Measurements from ENCODE around the gene SELENOI.

The SELENOI gene

DNA sequence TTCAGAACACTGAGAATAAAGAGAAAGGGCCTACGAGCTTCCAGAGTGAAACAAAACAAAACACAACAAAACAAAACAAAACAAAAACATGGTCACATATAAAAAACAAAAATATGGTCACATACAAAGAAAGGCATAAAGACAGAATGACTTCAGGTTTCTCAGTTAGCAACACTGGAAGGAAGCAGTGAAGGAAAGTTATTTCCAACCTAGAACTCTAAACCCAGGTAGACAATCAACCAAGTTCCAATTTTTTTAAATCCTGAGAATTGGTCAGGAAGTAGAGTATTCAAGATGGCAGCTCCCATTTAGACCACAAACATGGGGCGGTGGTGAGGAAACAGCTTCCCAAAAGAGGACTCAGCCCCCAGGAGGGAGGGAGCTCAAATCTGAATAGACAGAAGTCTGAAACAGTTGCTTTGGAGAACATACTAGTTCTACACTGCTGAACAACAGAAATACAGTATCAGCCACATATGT is 64.9 kb downstream of the SELENOI start:
- DNase-seq (ENCODE audit: low read depth in 2 of 3, low spot score in 2 of 3), result no peak

GRCh38 chr2:26411419-26411818 is 65.5 kb downstream of the SELENOI start:
- DNase-seq (ENCODE audit: low read depth in 2 of 3, low spot score in 2 of 3), result no peak

DNA sequence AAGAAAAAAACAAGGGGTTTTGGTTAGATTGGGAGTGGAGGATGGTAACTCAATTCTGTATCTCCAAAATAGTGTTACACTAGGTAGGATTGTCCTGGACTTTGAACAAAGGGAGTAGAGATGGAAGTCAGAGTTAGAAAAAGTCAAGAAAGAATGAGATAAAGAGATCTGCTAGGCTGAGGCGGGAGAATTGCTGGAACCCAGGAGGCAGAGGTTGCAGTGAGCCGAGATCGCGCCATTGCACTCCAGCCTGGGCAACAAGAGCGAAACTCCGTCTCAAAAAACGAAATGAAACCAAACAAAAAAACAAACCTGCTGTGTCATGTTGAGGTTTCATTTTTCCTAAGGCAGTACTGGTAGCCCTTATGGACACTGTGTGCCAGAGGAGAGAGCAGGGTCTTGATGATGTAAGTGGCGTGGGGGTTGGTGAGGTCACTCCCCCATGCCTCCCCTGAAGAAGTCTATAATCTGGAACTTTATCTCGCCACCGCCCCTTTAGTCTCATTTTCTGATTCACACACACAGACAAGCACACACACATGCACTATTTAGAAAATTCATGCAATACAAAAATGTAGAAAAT is 66.2 kb downstream of the SELENOI start:
- no peak for DNase-seq (ENCODE audit: low read depth in 2 of 3, low spot score in 2 of 3)

DNA sequence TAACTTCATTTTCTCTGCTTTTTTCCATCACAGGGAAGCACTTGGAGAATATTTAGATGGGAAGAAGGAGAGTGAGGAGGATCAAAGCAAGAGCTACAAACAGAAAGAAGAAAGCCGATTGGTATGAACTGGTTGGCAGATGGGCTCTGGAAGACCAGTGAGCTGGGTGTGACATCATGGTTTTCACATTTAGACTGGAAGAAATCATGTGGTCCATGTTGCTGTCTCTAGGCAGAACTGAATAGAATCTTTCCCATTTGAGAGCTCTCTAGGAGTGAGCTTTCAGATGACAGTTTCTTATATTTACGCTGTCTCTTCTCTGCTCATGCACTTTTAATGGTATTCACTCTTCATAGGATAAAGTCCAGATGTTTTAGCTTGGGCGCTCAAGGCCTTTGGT is 68.4 kb downstream of the SELENOI start:
- DNase-seq (ENCODE audit: low read depth in 2 of 3, low spot score in 2 of 3), result no peak

DNA sequence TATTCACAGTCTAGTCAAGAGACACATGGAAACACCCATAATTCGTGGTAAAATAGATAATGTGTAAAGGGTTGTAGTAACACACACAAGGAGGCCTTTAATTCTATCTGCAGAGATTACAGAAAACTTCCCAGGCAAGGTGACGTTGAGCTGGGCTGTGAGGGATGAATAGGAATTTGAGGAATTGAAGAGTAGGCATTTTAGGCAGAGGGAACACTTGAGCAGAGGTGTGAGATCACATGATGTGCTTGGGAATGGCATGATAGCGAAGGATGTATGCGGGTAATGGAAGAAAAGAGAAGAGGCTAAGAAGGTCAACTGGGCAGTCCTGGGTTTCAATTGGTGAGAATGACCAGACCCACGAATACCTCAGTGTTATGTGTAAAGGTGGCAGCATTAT is 76.0 kb downstream of the SELENOI start:
- DNase-seq (ENCODE audit: low read depth in 2 of 3, low spot score in 2 of 3), result no peak

DNA sequence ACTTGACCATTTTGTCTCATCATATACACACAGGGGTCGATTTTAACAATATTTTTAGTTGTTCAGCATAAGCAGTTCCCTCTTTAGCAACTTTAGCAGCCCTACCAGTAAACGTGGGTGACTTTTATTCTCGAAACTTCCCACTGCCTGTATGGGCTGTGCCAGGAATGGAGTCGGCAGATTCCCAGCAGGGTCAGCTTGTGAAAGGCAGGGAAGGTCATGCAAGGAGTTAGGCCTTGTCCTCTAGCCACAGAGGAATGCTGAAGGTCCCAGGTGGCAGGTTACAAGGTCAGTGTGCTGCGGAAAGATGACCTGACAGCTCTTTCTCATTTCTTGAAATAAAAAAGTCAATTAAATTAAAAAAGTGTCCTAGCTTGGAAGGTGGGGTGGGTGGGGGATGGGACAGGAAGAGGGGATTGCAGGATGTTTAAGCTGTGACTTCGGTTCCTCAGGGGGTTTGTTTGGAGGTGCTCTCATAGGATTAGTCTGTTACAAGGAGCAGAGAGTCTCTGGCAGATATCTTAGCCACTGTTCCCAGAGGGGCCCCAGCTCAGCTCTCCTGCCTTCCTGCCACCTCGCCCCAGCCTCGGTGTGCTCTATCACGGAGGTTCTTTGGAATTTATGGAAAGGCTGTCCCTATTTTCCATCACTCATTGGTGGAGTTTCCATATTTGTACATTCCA is 77.1 kb downstream of the SELENOI start:
- DNase-seq (ENCODE audit: low read depth in 2 of 3, low spot score in 2 of 3), result no peak

GRCh38 chr2:26423750-26424149 is 77.8 kb downstream of the SELENOI start:
- no peak for DNase-seq (ENCODE audit: low read depth in 2 of 3, low spot score in 2 of 3)

DNA sequence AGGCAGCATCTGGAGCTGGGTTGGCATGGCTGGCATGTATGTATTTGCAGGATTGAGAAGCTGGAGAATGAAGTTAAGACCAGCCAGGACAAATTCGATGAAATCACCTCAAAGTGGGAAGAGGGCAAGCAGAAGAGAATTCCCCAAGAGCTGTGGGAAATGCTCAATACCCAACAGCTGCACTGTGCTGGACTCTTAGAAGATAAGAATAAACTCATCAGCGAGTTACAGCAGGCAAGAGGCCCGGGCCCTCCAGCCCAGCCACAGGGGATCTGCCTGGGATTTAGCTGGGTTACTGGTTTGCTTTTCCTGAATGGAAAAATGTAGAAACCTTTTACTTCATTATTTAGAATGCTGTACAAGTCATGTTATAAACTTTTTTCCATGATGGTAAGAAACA is 78.3 kb downstream of the SELENOI start:
- DNase-seq (ENCODE audit: low read depth in 2 of 3, low spot score in 2 of 3), result no peak

DNA sequence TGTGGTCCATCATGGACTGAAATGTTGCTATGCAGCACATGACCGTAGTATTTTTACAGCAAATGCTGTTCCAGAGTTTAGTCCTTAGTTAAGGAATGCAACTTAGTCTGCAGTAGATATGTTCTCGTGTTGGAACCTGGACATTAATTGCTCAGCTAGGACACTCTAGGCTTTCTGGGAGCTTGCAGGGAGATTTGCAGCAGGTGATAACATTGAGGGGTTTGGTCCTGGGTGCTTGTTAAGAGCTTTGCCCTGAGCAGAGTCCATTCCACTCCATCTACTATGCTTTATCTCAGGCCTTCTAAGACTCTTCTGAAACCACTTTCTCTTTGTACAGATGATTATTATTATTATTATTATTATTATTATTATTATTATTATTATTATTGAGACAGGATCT is 82.9 kb downstream of the SELENOI start:
- no peak for DNase-seq (ENCODE audit: low read depth in 2 of 3, low spot score in 2 of 3)

- no peak for DNase-seq (ENCODE audit: low read depth in 2 of 3, low spot score in 2 of 3)
Measured at GRCh38 chr2:26429779-26430578, 84.0 kb downstream of the SELENOI start.

DNA sequence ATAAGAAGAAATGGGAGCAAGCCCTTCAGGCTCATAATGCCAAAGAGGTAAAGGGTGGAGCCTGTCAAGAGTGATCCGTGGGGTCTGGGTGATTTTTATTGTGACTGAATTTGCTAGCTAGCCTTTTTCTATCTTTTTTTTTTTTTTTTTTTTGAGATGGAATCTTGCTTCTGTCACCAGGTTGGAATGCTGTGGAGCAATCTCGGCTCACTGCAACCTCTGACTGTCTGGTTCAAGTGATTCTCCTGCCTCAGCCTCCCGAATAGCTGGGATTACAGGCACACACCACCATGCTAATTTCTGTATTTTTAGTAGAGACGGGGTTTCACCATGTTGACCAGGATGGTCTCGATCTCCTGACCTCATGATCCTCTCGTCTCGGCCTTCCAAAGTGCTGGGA is 84.9 kb downstream of the SELENOI start:
- no peak for DNase-seq (ENCODE audit: low read depth in 2 of 3, low spot score in 2 of 3)

DNA sequence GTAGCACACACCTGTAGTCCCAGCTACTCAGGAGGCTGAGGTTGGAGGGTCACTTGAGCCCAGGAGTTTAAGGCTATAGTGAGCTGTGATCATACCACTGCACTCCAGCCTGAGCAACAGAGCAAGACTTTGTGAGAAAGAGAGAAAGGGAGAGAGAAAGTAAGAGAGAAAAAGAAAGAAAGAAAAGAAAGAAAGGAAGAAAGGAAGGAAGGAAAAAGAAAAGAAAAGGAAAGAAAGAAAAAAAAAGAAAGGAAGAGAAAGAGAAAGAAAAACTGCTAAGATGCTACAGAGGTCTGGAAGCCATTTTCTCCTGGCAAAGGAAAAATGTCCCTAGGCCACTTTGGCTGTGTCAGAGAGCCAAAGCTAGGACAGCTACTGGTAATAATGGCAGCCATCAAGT is 86.4 kb downstream of the SELENOI start:
- no peak for DNase-seq (ENCODE audit: low read depth in 2 of 3, low spot score in 2 of 3)

- DNase-seq (ENCODE audit: low read depth in 2 of 3, low spot score in 2 of 3), result no peak
Measured at GRCh38 chr2:26432859-26433258, 86.9 kb downstream of the SELENOI start.

DNA sequence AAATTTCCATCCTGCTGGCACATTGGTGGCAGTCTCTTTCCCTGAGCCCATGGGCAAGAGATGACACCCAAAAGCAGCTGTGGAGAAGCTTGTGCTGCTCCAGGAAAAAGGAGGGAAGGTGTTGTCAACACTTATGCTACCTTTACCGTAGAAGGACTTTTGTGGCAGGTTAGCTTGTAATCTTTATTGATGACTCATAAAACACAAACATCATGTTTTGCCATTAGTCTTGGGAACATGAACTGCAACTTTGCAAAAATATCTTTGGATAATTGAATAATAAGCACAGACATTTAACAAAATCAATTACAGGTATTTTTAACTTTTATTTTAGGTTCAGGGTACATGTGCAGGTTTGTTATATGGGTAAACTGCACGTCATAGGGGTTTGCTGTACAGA is 89.2 kb downstream of the SELENOI start:
- no peak for DNase-seq (ENCODE audit: low read depth in 2 of 3, low spot score in 2 of 3)

GRCh38 chr2:26438526-26438925 is 92.6 kb downstream of the SELENOI start:
- DNase-seq (ENCODE audit: low read depth in 2 of 3, low spot score in 2 of 3), result no peak

- DNase-seq (ENCODE audit: low read depth in 2 of 3, low spot score in 2 of 3), result no peak
Measured at GRCh38 chr2:26438926-26439325, 93.0 kb downstream of the SELENOI start.

GRCh38 chr2:26442301-26442700 is 96.4 kb downstream of the SELENOI start:
- no peak for DNase-seq (ENCODE audit: low read depth in 2 of 3, low spot score in 2 of 3)

GRCh38 chr2:26442707-26443106 is 96.8 kb downstream of the SELENOI start:
- DNase-seq (ENCODE audit: low read depth in 2 of 3, low spot score in 2 of 3), result no peak

- DNase-seq (ENCODE audit: low read depth in 2 of 3, low spot score in 2 of 3), result no peak
Measured at GRCh38 chr2:26444236-26444635, 98.3 kb downstream of the SELENOI start.

All from activated CD8-positive, alpha-beta memory T cell treated with anti-CD3 and anti-CD28 coated beads for 48 hours (primary cell).